Cardiac fibroblast (primary cell): ENCODE results near the gene NUMBL.

Source experiments
- DNase-seq, 2 donors: peaks; one replicate each; pipeline versions ENCODE4 v3.0.0 to v3.0.0-alpha.2; 2010; ENCODE audit warnings: low read depth in 2 of 2
- H3K4me3 ChIP-seq, 2 donors: replicated peaks in 1 of 2; 1 replicate in 1 of 2; 2 replicates in 1 of 2; pipeline ENCODE4 v1.5.1; 2011; ENCODE audit warnings: low read depth in 2 of 2, low read length in 2 of 2, mild to moderate bottlenecking in 2 of 2, moderate library complexity in 1 of 2
- CTCF ChIP-seq: IDR thresholded peaks from one replicate; pipeline ENCODE4 v1.5.1; 2011; ENCODE audit warnings: low read depth, mild to moderate bottlenecking, low read length, inconsistent platforms

The NUMBL gene

GRCh38 chr19:40673397-40673796, 17.1 kb downstream of the NUMBL start:
- no peak for TF ChIP-seq CTCF
- H3K4me3 ChIP-seq, result no peak overlapping the region
- DNase-seq, result no peak

- no peak overlapping the region for H3K4me3 ChIP-seq
- no peak for DNase-seq
- no peak for TF ChIP-seq CTCF
Measured at GRCh38 chr19:40672573-40673299, 17.7 kb downstream of the NUMBL start.

- no peak for DNase-seq
- TF ChIP-seq CTCF, result no peak
- H3K4me3 ChIP-seq, result no peak overlapping the region
Measured at GRCh38 chr19:40672038-40672437, 18.4 kb downstream of the NUMBL start.

GRCh38 chr19:40671404-40671803, 19.0 kb downstream of the NUMBL start:
- no peak overlapping the region for H3K4me3 ChIP-seq
- DNase-seq, result no peak
- no peak for TF ChIP-seq CTCF

GRCh38 chr19:40668991-40669614, 21.3 kb downstream of the NUMBL start:
- H3K4me3 ChIP-seq, result no peak overlapping the region

GRCh38 chr19:40667602-40668001, 22.8 kb downstream of the NUMBL start:
- H3K4me3 ChIP-seq, result no peak overlapping the region
- TF ChIP-seq CTCF, result no peak
- DNase-seq, result no peak

More at GRCh38 chr19:40668991-40669614, 21.3 kb downstream of the NUMBL start:
- DNase-seq, result no peak
- TF ChIP-seq CTCF, result no peak
